Measurements from ENCODE around the gene SLC17A3. TPM values are rescaled to one million over a fixed set of nuclear protein-coding genes. Genes with fewer than 3 reads are reported as not detected.

Gene SLC17A3
- total RNA-seq, 1 experiment from 2014 or later: not detected

DNA sequence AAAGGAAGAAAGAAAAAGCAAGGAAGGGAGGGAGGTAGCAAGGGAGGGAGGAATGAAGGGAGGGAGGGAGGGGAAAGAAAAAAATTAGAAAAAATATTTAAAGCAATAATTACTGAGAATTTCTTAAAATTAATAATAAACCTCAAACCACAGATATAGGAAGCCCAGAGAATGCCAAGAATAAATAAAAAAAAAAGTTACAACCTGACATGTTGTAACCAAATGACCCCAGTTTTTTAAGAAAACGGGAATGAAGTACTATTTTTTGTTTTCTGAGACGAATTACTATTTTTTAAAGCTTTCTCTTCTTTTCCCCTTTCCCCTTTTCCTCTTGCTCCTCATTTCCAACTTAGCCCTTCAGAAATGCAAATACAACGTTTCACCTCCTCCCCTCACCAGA, 58.8 kb downstream of the SLC17A3 start (continued):
- TF ChIP-seq ZNF121 (CRISPR knock-in tag; IDR thresholded peaks at IDR 0.05): no peak
- TF ChIP-seq NR3C1 (CRISPR knock-in tag; conservative IDR thresholded peaks at IDR 0.05; ENCODE audit: low read depth): no peak
- no peak for TF ChIP-seq ETV6 (CRISPR knock-in tag; IDR thresholded peaks at IDR 0.05)
- no peak for TF ChIP-seq OVOL2 (CRISPR knock-in tag; IDR thresholded peaks at IDR 0.05; ENCODE audit: borderline replicate concordance)
- TF ChIP-seq, protein P1, sequence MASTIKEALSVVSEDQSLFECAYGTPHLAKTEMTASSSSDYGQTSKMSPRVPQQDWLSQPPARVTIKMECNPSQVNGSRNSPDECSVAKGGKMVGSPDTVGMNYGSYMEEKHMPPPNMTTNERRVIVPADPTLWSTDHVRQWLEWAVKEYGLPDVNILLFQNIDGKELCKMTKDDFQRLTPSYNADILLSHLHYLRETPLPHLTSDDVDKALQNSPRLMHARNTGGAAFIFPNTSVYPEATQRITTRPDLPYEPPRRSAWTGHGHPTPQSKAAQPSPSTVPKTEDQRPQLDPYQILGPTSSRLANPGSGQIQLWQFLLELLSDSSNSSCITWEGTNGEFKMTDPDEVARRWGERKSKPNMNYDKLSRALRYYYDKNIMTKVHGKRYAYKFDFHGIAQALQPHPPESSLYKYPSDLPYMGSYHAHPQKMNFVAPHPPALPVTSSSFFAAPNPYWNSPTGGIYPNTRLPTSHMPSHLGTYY (CRISPR knock-in tag; IDR thresholded peaks at IDR 0.05): no peak
- no peak for TF ChIP-seq ZNF263 (CRISPR knock-in tag; IDR thresholded peaks at IDR 0.05; ENCODE audit: low read depth)
- no peak for TF ChIP-seq EMX1 (CRISPR knock-in tag; IDR thresholded peaks at IDR 0.05)
- TF ChIP-seq E2F4 (CRISPR knock-in tag; IDR thresholded peaks at IDR 0.05; ENCODE audit: borderline replicate concordance, low read depth): no peak
- TF ChIP-seq, protein P2, sequence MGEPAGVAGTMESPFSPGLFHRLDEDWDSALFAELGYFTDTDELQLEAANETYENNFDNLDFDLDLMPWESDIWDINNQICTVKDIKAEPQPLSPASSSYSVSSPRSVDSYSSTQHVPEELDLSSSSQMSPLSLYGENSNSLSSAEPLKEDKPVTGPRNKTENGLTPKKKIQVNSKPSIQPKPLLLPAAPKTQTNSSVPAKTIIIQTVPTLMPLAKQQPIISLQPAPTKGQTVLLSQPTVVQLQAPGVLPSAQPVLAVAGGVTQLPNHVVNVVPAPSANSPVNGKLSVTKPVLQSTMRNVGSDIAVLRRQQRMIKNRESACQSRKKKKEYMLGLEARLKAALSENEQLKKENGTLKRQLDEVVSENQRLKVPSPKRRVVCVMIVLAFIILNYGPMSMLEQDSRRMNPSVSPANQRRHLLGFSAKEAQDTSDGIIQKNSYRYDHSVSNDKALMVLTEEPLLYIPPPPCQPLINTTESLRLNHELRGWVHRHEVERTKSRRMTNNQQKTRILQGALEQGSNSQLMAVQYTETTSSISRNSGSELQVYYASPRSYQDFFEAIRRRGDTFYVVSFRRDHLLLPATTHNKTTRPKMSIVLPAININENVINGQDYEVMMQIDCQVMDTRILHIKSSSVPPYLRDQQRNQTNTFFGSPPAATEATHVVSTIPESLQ (CRISPR knock-in tag; IDR thresholded peaks at IDR 0.05): no peak
- no peak for TF ChIP-seq IRF1 (CRISPR knock-in tag; IDR thresholded peaks at IDR 0.05)
- TF ChIP-seq SOX15 (CRISPR knock-in tag; IDR thresholded peaks at IDR 0.05): no peak
- TF ChIP-seq USF2 (CRISPR knock-in tag; IDR thresholded peaks at IDR 0.05): no peak

GRCh38 chr6:25804804-25805203, 69.2 kb downstream of the SLC17A3 start:
- ChIA-PET POLR2A (no interaction called here), CTCF (interaction anchor here (0.7 kb wide), 1 partner anchor 16 kb away, joined by 3 read pairs; no protein-coding TSS in a partner anchor)
- Mint-ChIP-seq H3K4me3 (no peak overlapping the region), H3K9me3 (no peaks in the 10 kb centered on the region), H3K27ac (no peak overlapping the region), H3K27me3 (ENCODE audit: low read depth) (no peaks in the 10 kb centered on the region), H3K36me3 (no peaks in the 10 kb centered on the region), H3K4me1 (peaks cover 6% of the 10 kb centered on the region)
- TF ChIP-seq E2F5 (CRISPR knock-in tag; IDR thresholded peaks at IDR 0.05): no peak
- TF ChIP-seq IRF1 (CRISPR knock-in tag; IDR thresholded peaks at IDR 0.05): no peak
- TF ChIP-seq MAX (CRISPR knock-in tag; IDR thresholded peaks at IDR 0.05): no peak
- TF ChIP-seq IRF2 (CRISPR knock-in tag; IDR thresholded peaks at IDR 0.05; ENCODE audit: borderline replicate concordance, low read depth): no peak
- no peak for TF ChIP-seq ATF2 (CRISPR knock-in tag; IDR thresholded peaks at IDR 0.05; ENCODE audit: borderline replicate concordance, low read depth)
- no peak for TF ChIP-seq SOX15 (CRISPR knock-in tag; IDR thresholded peaks at IDR 0.05)
- no peak for TF ChIP-seq SP1 (CRISPR knock-in tag; conservative IDR thresholded peaks at IDR 0.05)
- TF ChIP-seq, protein P3, sequence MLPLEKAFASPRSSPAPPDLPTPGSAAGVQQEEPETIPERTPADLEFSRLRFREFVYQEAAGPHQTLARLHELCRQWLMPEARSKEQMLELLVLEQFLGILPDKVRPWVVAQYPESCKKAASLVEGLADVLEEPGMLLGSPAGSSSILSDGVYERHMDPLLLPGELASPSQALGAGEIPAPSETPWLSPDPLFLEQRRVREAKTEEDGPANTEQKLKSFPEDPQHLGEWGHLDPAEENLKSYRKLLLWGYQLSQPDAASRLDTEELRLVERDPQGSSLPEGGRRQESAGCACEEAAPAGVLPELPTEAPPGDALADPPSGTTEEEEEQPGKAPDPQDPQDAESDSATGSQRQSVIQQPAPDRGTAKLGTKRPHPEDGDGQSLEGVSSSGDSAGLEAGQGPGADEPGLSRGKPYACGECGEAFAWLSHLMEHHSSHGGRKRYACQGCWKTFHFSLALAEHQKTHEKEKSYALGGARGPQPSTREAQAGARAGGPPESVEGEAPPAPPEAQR (CRISPR knock-in tag; IDR thresholded peaks at IDR 0.05): no peak
- no peak for TF ChIP-seq ZNF121 (CRISPR knock-in tag; IDR thresholded peaks at IDR 0.05)
- TF ChIP-seq CREB1 (CRISPR knock-in tag; IDR thresholded peaks at IDR 0.05): no peak
- no peak for TF ChIP-seq ZNF263 (CRISPR knock-in tag; IDR thresholded peaks at IDR 0.05; ENCODE audit: low read depth)
- TF ChIP-seq MYBL2 (CRISPR knock-in tag; IDR thresholded peaks at IDR 0.05): no peak
- no peak for TF ChIP-seq ATF3 (CRISPR knock-in tag; conservative IDR thresholded peaks at IDR 0.05)
- TF ChIP-seq, protein P4, sequence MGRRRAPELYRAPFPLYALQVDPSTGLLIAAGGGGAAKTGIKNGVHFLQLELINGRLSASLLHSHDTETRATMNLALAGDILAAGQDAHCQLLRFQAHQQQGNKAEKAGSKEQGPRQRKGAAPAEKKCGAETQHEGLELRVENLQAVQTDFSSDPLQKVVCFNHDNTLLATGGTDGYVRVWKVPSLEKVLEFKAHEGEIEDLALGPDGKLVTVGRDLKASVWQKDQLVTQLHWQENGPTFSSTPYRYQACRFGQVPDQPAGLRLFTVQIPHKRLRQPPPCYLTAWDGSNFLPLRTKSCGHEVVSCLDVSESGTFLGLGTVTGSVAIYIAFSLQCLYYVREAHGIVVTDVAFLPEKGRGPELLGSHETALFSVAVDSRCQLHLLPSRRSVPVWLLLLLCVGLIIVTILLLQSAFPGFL (CRISPR knock-in tag; IDR thresholded peaks at IDR 0.05; ENCODE audit: borderline replicate concordance): no peak
- DNase-seq (ENCODE audit: low spot score): no peak
- no peak for ATAC-seq
